Fibroblast of skin of scalp (primary cell): ENCODE results near the gene ZNF543.
"Not testable (repeated sequence)": the region's sequence is repeated elsewhere in the genome, so short reads cannot be mapped to it uniquely, and the experiment has no call there.

Experiments
- DNase-seq: peaks from one replicate; pipeline ENCODE4 v3.0.0-alpha.2; 2013

ZNF543 gene

DNA sequence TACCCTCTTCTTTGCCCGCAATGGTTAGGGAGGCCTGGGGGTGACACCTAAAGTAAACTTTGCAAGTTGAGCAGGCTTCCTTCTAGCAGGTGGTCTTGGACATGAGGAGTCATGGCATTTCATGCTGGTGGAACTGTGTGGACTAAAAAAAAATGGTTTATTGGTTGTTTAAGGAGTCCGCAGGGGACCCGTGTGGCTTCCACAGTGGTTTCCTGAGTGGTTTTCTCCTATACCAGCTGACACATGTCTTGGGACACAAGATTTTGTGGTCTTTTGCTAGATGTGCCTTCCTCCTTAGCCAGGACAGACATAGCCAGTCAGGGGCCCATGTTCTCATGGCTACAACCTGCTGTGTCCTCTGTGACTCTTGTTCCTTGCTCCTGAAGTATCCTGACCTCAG is 1.5 kb downstream of the ZNF543 start:
- DNase-seq, result no peak

DNA sequence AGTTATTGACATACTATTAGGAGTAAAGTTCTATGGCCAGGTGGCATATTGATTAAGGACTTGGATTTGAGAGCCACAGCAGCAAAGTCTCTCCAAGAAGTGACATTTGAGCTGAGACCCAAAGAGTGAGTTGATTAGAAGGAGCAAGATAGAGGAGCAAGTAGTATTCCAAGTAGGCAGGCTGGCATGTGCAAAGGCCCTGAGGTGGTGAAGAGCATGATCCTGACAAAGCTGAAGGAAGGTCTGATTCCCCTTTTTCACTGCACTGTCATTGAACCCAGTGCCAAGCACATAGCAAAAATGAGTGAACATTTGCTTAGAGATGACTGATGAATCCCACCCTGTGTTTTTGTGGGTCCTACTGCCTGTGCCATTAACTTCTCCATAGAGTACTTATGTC is 4.7 kb downstream of the ZNF543 start:
- no peak for DNase-seq

DNA sequence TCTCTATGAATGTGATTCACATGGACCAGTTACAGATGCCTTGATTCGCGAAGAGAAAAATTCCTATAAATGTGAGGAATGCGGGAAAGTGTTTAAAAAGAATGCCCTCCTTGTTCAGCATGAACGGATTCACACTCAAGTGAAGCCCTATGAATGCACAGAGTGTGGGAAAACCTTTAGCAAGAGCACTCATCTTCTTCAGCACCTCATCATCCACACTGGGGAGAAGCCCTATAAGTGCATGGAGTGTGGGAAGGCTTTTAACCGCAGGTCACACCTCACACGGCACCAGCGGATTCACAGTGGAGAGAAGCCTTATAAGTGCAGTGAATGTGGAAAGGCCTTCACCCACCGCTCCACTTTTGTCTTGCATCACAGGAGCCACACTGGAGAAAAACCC is 7.7 kb downstream of the ZNF543 start:
- DNase-seq, result no peak

DNA sequence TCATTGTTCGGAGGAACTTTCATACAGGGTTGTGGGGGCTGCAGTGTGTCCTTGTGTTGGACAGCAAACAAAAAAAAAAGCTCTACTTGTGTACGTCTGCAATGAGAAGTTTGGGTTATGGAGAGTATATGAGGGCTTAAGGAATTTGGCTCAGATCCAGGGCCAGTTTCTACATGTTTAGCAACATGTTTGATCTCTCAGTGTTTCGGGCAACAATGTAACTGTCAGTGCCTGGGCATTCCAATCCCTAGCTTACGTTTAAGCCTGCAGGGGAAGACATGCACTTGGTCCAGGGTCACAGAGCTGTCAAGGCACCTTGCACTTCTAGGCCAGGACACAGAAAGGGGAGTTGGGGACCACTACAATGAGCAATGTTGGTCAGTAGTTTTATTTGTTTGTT is 13.9 kb downstream of the ZNF543 start:
- no peak for DNase-seq

DNA sequence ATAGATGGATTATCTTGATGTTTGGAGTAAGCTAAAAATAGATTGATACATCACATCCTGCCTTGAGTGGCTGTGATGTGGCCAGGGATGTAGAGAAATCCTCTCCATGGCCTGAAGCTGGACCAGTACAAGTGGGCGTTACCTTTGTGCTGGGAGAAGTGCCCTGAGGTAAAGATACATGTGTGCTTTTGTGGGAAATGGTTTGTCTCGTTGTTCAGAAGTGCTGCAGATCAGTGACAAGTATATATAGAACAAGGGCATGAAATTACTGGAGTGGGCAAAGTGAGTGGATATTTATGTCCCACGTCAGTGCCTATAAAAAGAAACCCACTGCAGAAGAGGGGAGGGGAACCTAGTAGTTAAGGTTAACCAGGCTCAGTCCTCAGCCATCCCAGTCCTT is 18.6 kb downstream of the ZNF543 start:
- DNase-seq, result no peak

DNA sequence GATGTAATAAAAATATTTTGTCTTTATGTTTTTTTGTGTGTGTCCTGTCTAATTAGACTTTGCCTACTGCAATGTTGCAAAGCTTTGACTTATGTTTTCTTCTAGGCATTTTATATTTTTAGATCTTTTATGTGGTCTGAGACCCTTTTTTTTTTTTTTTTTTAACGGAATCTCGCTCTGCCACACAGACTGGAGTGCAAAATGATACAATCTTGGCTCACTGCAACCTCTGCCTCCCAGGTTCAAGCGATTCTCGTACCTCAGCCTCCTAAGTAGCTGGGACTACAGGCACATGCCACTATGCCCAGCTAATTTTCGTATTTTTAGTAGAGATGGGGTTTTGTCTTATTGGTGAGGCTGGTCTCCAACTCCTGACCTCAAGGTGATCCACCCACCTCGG is 22.3 kb downstream of the ZNF543 start:
- DNase-seq, result no peak

GRCh38 chr19:57348136-57348535 is 27.9 kb downstream of the ZNF543 start:
- DNase-seq, result peak; percentile 42

DNA sequence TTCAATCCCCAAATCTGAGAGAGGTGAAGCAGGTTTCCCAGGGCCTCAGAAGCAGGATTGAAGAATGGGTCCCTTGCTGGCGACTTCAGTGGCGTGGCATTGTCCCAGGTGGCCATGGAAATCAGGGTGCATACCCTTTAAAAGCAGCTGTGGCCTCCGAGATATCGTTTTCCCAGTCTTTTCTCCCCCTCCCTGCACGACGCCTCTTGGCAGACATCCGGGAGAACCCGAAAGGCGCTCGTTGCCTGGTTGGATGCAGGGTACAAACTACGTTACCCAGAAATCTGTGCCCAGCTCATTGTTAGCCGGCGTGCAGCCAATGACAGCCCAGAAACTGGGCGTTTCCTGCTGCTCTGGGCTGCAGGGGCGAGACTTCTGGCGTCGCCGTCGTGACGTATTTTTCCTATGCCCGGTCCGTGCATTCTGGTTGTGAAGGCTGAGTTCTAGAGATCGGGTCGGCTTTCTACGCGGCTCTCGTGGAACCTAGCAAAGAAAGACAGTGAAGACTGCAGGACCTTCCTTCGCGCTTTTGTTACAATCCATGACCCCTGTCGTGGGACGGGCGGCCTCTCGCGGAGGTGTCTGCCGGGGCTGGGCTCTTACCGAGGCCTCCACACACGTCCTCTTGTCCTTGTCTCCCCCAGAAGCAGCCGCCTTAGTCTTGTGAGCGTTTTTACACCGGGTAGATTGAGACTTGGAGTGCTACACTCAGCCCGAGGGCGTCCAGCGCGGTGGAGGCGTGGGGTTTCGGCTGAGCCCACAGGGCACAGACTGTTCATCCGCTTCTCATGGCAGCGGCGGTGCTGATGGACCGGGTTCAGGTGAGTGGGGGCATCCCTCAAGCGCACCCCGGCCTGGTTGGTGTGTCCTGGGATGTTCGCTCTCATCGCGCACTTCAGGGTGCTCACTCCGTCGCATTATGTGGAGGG is 30.9 kb downstream of the ZNF543 start, which contains the start of gene ZNF304:
TSS of gene ZNF304 (plus strand) at position 395 of the 929 bp plus-strand sequence. CDS start at position 789, 394 bp downstream.
- peak; percentile 98 for DNase-seq

GRCh38 chr19:57351867-57352266 is 31.6 kb downstream of the ZNF543 start:
- DNase-seq, result no peak

GRCh38 chr19:57355916-57356315 is 35.6 kb downstream of the ZNF543 start:
- DNase-seq, result no peak

GRCh38 chr19:57357406-57357805 is 37.1 kb downstream of the ZNF543 start:
- DNase-seq, result no peak

GRCh38 chr19:57359300-57359699 is 39.0 kb downstream of the ZNF543 start:
- DNase-seq, result no peak

- DNase-seq, result no peak
These were observed 42.1 kb downstream of the ZNF543 start for GRCh38 chr19:57362419-57362818.

DNA sequence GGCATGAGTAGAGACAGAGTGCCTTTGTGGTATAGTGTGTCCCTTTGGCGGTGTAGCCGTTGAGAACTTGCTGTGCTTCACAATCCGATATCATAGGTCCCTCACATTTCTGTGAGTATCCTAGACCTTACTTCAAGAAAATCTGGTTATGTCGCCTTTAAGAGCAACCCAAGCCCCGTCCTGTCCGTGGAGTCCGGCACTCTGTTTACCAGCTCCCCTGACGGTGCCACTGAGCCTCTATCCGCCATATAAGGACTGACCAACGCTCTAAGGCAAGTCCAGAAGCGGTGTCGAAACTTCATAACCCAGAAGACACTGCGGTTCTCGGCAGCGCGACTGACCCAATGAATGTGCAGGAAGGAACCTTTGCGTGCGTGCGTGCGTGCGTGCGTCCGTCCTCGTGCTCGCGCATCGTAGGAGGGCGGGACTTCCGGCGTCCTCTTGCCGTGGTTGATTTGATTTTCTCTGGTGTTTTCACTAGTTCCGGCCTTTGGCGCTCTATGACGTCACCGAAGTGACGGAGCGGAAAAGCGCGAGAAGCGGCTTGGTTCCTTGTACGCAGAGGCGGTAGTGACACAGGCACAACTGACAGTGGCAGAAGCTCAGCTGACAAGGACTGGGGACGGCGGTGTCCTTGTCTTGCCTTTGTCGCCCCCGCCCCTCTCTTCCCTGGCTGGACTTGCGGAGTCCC is 42.9 kb downstream of the ZNF543 start, which contains the start of the genes TRAPPC2B and ZNF547:
TSS of gene TRAPPC2B (plus strand) at position 555 of the 691 bp plus-strand sequence. CDS start 1,283 bp downstream, outside the sequence.
TSS of gene ZNF547 (plus strand) at position 555 of the 691 bp plus-strand sequence. CDS start 5,005 bp downstream, outside the sequence.
- DNase-seq, result peak; percentile 100

DNA sequence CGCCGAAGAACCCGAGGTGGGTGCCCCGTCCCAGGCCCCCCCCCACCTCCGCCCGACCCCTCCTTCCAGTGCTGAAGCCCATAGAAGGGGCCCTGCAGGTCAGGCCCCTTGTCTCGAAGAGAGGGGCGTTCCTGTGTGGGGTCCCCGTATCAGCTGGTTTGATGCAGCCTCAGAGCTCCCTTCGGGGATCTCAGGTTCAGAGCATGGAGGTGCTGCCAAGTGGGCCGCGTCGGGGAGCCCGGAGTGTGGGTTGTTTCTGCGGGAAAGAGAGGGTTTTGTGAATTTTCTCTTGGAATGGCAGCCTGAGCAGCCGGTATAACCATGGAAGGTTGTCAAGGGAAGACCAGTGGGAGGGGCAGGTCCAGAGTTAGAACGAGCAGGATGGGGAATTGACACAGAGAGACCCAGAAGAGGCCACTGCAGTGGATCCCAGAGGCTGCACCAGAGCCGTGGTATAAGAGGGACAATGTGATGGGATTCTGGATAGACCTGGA is 43.5 kb downstream of the ZNF543 start:
- no peak for DNase-seq

DNA sequence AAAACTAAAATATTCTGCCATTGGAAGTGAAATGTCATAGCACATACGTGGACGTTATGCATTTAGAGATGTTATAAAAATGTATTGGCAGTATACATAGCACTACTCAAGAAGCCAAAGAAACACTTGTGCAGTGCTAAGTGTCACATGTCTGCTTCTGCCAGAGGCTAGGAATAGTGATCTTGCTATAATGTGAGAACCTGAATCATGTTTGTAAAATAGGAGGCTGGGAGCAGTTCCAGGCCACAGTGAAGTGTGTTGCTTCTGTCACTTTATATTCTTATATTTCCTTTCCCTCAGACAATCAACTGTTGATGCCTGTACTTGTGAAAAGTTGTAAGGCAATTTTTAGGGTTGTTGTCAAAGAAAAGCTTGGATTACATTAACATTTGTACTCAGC is 46.5 kb downstream of the ZNF543 start:
- no peak for DNase-seq

DNA sequence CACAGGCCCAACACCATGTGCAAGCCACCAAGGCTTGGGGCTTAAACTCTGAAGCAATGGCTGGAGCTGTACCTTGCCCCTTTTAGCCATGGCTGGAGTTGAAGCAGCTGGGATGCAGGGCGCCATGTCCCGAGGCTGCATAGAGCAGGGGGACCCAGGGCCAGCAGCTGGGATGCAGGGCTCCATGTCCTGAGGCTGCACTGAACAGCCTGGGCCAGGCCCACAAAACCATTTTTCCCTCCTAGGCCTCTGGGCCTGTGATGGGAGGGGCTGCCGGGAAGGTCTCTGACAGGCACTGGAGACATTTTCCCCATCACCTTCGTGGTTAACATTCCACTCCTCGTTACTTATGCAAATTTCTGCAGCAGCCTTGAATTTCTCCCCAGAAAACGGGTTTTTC is 53.9 kb downstream of the ZNF543 start:
- no peak for DNase-seq

DNA sequence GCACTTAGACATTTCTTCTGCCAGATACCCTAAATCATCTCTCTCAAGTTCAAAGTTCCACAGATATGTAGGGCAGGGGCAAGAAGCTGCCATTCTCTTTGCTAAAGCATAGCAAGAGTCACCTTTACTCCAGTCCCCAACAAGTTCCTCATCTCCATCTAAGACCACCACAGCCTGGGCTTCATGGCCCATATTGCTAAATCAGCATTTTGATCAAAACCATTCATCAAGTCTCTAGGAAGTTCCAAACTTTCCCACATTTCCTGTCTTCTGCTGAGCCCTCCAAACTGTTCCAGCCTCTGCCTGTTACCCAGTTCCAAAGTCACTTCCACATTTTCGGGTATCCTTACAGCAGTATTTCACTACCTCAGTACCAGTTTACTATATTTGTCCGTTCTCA is 54.4 kb downstream of the ZNF543 start:
- DNase-seq, result not testable (repeated sequence)

- DNase-seq, result no peak
These were observed 55.9 kb downstream of the ZNF543 start for GRCh38 chr19:57376151-57376550.

GRCh38 chr19:57377498-57378146 is 57.4 kb downstream of the ZNF543 start:
- no peak for DNase-seq
